PFSK-1 (cell line): ENCODE data around the gene CLCA4.

Source experiments
- POLR2AphosphoS5 ChIP-seq: IDR thresholded peaks from 2 replicates; pipeline ENCODE4 v1.6.1; 2012; ENCODE audit warnings: low read depth, mild to moderate bottlenecking, control low read depth, low read length, moderate library complexity
- SIN3A ChIP-seq: IDR thresholded peaks from 2 replicates; pipeline ENCODE4 v1.6.1; 2012; ENCODE audit warnings: mild to moderate bottlenecking, low read length, moderate library complexity, borderline replicate concordance; ENCODE audit not compliant: insufficient read depth
- TAF1 ChIP-seq: IDR thresholded peaks from 2 replicates; pipeline ENCODE4 v1.6.1; 2012; ENCODE audit warnings: low read length, control low read depth, borderline replicate concordance; ENCODE audit not compliant: insufficient read depth
- TF ChIP-seq, protein P1 (sequence below), 2 experiments: IDR thresholded peaks; 2 replicates each; pipeline versions ENCODE4 v1.6.1 to v1.8.0; 2011 to 2012; ENCODE audit warnings: low read depth in 2 of 2, low read length in 2 of 2, control low read depth in 1 of 2, inconsistent platforms in 1 of 2, mild to moderate bottlenecking in 1 of 2, moderate library complexity in 1 of 2; ENCODE audit not compliant: insufficient read depth in 1 of 2

DNA sequence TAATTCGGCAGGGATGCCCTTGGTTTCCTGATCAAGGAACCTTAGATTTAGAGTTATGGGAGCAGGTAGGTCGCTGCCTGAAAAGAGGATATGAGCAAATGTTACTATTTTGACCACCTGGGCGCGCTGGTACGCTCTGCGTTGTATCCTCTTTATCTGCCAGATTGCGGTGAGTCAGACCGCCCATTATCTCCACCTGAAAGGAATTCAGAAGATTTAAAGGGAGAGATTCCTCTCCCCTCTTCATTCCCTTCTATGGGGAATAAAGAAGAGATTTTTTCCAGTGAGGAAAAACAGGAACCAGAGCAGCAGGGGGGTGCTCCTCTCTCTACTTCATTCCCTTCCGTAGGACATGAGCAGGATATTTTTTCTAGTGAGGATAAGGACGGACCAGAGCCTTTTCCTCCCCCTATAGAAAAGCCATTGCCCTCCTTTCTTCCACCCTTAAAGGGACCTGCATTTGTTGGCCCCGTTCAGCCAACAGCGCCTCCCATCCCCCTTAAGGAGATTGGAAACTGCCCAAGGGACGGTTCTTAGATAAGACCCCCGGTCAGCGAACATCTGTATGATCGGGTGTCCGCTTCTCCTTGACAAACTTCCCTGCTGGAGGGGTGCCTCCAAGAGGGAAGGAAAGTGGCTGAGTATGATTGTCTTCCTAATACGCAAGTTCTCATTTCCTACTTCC lies 44.0 kb upstream of the CLCA4 start:
- no peak for TF ChIP-seq POLR2AphosphoS5
- TF ChIP-seq, protein P1, sequence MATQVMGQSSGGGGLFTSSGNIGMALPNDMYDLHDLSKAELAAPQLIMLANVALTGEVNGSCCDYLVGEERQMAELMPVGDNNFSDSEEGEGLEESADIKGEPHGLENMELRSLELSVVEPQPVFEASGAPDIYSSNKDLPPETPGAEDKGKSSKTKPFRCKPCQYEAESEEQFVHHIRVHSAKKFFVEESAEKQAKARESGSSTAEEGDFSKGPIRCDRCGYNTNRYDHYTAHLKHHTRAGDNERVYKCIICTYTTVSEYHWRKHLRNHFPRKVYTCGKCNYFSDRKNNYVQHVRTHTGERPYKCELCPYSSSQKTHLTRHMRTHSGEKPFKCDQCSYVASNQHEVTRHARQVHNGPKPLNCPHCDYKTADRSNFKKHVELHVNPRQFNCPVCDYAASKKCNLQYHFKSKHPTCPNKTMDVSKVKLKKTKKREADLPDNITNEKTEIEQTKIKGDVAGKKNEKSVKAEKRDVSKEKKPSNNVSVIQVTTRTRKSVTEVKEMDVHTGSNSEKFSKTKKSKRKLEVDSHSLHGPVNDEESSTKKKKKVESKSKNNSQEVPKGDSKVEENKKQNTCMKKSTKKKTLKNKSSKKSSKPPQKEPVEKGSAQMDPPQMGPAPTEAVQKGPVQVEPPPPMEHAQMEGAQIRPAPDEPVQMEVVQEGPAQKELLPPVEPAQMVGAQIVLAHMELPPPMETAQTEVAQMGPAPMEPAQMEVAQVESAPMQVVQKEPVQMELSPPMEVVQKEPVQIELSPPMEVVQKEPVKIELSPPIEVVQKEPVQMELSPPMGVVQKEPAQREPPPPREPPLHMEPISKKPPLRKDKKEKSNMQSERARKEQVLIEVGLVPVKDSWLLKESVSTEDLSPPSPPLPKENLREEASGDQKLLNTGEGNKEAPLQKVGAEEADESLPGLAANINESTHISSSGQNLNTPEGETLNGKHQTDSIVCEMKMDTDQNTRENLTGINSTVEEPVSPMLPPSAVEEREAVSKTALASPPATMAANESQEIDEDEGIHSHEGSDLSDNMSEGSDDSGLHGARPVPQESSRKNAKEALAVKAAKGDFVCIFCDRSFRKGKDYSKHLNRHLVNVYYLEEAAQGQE (IDR thresholded peaks at IDR 0.05; ENCODE audit: insufficient read depth in 1 of 2, low read depth in 2 of 2, low read length in 2 of 2) = no peak
- no peak for TF ChIP-seq TAF1
- TF ChIP-seq SIN3A = no peak
